CD4-positive, alpha-beta T cell treated with Interleukin-21 for 1 hour (primary cell): ENCODE data around the gene NPHS1.

Experiments used
- DNase-seq: peaks from one replicate; pipeline ENCODE4 v3.0.0-alpha.2; 2020

The NPHS1 gene

DNA sequence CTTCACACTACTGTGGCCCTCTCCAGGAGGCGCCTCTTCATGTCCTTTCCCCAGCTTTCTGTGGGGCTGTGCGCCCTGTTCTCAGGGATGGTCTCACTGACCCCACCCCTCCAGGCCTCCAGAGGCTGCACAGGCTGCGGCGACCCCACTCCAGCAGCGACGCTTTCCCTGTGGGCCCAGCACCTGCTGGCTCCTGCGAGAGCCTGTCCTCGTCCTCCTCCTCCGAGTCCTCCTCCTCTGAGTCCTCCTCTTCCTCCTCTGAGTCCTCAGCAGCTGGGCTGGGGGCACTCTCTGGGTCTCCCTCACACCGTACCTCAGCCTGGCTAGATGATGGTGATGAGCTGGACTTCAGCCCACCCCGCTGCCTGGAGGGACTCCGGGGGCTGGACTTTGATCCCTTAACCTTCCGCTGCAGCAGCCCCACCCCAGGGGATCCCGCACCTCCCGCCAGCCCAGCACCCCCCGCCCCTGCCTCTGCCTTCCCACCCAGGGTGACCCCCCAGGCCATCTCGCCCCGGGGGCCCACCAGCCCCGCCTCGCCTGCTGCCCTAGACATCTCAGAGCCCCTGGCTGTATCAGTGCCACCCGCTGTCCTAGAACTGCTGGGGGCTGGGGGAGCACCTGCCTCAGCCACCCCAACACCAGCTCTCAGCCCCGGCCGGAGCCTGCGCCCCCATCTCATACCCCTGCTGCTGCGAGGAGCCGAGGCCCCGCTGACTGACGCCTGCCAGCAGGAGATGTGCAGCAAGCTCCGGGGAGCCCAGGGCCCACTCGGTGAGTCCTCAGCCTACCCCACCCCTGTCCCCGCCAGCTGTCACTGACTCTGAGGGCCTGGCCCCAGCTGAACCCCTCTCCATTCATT, 65.8 kb downstream of the NPHS1 start:
- no peak for DNase-seq

DNA sequence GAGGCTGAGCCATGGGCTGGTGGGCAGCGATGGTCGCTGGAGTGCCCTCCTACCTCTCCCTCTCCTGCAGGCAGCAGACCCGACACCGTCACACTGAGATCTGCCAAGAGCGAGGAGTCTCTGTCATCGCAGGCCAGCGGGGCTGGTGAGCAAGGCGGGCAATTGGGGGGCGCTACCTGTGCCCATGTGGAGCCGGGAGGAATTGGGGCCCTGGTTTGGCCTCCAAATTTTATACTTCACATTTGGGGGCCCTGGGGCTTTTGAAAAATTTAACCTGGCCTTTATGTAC, 67.0 kb downstream of the NPHS1 start:
- DNase-seq, result no peak

DNA sequence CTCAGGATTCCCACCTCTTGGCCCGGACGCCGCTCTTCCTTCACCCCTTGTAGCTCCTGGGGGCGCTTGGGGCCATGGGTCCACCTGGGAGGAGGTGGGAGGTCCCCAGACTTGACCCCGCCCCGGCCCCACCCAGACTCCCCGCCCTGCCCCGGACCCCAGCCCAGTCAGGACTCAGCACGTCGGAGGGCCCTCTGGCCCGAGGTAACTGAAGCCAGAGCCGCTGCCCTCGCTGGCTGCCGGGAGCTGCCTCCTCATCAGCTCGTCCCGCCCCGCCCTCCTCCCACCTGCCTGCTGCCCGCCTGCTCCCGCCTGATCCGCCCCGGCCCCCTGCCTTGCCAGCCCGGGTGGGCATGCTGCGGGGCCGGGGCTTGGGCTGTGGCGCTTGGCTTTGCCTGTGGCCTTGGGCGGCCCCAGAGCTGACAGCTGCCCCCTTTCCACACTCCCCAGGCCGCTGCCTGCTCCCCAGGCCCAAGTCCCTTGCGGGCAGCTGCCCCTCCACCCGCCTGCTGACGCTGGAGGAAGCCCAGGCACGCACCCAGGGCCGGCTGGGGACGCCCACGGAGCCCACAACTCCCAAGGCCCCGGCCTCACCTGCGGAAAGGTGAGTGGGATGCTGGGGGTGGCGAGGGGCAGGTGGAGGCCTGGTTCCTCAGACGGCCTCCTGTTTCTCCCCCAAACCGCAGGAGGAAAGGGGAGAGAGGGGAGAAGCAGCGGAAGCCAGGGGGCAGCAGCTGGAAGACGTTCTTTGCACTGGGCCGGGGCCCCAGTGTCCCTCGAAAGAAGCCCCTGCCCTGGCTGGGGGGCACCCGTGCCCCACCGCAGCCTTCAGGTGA, 67.6 kb downstream of the NPHS1 start:
- DNase-seq, result no peak

DNA sequence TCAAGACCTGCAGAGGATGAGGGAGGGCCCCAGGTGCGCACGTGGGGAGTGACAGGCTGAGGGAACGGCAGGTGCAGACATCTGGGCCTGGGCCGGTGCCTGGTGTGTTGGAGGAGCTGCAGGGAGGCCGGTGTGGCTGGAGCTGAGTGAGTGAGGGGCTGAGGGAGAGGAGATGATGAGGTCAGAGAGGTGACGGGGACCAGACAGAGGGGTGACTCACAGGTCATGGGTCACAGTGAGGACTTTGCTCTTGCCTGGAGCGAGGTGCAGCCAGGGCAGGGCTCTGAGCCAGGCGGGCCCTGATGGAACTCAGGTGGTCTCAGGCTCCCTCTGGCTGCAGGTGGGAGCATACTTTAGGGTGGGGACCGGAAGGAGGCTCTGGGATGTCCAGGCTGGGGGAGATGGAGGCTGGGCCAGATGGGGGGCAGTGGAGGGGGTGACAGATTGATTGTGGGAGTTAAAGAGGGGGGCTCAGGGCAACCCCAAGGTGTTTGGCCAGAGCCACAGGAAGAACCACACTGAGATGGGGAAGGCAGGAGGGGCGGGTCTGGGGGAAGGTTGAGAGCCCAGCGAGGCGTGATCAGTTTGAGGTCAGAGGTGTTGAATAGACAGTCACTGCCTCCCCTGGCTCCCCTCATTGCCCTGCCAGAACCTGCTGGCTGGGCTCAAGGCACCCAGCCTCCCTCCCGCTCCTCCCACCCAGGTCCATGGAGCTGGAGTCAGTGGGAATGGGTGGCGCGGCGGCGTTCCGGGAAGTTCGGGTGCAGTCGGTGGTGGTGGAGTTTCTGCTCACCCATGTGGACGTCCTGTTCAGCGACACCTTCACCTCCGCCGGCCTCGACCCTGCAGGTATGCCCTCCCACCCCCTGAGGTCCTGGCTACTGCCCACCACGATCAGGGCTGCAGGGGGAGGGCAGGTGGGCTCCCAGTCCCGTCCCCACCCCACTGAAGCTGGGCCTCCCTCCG, 68.6 kb downstream of the NPHS1 start:
- no peak for DNase-seq

DNA sequence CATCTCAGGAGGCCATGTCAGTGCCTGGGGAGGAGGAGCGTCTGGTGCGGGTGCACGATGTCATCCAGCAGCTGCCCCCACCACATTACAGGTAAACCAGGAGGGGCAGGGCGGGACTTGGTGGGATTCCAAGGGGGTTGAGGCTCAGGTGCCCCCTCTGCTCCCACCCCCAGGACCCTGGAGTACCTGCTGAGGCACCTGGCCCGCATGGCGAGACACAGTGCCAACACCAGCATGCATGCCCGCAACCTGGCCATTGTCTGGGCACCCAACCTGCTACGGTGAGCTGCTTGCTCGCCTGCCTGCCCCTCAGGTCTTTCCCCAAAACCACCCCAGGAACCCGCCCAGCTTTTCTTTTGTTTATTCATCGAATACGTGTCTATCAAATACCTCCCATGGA, 69.7 kb downstream of the NPHS1 start:
- no peak for DNase-seq

DNA sequence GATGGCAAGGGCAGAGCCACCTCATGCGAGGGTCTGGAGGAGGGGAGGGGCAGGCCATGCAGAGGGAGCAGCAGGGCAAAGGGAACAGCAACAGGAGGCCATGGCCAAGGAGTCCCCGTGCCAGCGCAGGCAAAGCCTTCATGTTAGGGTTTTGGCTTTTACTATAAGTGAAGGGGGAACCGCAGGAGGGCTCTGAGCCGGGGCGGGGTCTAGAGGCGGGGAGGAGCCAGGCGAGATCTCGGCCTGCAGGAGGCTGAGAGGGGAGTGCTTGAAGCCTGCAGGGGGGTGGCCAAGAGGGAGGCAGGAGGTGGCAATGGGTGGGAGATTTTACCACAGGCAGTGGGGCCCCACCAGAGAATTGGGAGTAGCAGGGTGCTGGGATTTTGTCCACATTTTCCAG, 70.7 kb downstream of the NPHS1 start:
- no peak for DNase-seq

DNA sequence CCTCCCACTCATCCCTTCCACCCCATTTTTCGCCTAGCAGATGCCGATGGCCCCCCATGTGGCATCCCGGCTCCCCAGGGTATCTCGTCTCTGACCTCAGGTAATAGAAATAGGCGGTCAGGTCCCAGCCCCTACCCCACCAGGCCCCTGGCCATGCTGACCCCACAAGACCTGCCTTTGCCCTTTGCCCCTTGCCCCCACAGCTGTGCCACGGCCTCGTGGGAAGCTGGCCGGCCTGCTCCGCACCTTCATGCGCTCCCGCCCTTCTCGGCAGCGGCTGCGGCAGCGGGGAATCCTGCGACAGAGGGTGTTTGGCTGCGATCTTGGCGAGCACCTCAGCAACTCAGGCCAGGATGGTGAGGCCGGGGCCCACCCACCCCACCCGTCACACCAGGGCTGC, 71.6 kb downstream of the NPHS1 start:
- DNase-seq, result no peak

DNA sequence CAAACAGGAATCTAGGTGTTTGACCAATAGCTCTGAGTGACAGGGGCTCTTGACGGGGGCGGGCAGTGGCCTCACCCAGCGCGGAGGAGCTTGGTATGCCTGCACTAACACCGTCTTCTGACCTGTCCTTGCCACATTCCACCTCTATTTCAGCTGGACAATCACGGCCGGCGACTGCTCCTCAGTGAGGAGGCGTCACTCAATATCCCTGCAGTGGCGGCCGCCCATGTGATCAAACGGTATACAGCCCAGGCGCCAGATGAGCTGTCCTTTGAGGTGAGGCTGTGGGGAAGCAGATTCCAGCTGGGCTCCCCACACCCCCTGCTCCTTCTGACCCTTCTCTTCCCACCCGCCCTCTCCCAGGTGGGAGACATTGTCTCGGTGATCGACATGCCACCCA, 72.2 kb downstream of the NPHS1 start:
- DNase-seq, result no peak

DNA sequence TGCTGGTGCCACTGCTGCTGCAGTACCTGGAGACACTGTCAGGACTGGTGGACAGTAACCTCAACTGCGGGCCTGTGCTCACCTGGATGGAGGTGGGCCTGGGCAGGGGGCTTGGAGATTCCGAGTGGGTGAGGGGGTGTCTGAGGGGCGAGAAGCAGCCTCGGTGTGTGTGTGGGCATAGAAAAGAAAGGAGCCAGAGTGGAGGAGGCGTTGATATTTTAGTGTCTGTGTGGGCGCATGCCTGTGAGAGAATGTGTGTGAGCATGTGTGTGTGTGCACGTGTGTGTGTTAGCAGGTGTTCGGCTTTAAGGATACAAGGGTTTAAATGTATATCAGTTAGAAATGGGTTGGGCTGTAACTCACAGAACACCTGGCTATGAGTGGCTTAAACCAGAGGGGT, 73.3 kb downstream of the NPHS1 start:
- no peak for DNase-seq

DNA sequence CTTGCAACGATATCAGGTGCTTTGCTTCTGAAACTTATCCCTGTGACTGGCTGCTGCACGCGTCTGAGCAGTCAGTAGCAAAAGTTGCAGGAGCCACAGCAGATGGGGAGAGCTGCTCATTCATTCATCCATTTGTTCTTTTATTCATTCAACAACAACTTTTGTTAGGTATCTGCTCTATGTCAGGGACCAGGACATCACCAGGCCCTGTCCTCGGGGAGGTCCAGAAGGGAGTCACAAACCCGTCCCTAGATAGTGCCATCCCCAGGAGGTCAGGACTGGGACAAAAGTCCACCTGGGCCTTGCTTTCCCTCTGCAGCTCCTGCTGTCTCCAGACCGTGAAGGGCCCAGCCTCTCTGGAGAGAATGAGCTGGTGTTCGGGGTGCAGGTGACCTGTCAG, 74.3 kb downstream of the NPHS1 start:
- no peak for DNase-seq

DNA sequence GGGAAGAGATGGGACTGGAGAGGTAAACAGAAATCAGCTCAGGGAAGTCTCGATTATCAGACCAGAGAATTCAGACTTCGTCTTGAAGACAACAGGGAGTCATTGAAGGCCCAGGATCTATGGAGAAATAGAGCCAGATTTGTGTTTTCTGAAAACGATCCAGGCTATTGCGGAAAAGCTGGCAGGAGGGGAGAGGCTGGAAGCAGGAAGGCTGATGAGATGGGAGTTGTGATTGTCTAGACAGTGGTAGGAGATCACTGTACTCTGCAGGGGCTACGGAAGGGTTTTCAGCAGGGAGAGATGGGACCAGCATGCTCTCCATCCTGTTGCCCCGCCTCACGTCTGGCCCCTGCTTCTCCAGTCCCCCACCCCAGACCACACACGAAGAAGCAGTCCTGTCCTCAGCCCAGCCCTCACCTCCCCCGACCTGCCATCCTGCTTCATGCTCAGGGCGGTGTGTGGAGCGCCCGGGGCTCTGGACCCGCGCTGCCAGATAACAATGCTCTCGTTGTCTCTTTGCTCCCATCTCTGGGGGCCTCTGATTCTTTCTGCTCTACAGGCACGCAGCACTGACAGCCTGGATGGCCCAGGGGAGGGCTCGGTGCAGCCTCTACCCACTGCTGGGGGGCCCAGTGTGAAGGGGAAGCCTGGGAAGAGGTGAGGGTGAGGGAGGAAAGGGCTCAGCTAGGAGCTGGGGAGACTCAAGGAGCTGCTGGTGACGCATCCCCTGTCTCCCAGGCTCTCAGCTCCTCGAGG, 75.0 kb downstream of the NPHS1 start:
- DNase-seq, result no peak

DNA sequence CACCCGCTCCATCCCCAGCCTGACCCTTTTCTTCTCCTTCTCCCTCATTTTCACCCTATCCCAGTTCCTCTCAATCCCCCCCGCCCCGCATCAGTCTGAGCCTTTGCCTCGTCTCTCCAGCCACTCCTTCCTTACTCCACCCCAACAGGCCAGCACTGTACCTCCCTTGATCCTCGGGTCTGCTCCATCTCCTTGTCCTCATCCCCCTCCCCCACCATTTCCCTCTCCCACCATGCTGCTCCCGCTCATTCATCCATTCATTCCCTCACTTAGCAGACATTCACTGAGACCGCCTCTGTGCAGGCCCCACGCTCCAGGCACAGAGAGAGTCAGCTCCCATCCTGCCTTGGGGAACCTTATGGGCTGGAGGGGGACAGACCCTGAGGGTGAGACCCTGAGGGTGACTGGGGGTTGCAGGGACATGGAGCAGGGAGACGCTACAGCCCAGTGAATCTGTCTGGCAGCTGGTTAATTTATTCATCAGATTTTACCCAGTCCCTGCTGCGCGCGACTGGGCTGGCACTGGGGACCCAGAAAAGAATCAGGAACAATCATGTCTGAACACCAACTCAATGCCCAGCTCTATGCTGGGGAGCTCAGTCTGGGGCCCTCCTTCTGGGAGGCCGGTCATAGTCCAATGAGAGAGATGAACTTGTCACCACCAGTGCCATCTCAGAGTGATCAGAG, 76.1 kb downstream of the NPHS1 start:
- no peak for DNase-seq
